Endothelial cell of umbilical vein (primary cell): ENCODE data around the gene HECW1. TPM values are rescaled to one million over a fixed set of nuclear protein-coding genes. Genes with fewer than 3 reads are reported as not detected.

Experiments used
- BruUV-seq: library from RNA; stranded (reverse); fragments of 400-500 nt; replicated peaks from 2 replicates; lab custom pipeline; 2021; lab: Mats Ljungman, UMichigan
- CTCF ChIA-PET: fragments of 300-600, 350-600 bp; sonication (Branson Sonifier 250); formaldehyde crosslinking; loops from one replicate; lab custom pipeline; 2021; ENCODE audit warnings: antibody characterized with exemption, inconsistent platforms; lab: Charles Lee
- POLR2A ChIA-PET: fragments of 300-600, 350-600 bp; sonication (Branson Sonifier 250); formaldehyde crosslinking; loops from one replicate; lab custom pipeline; 2021; ENCODE audit warnings: antibody characterized with exemption, inconsistent platforms; lab: Charles Lee
- DNase-seq: peaks from one replicate; pipeline ENCODE4 v3.0.0-alpha.2; 2011; ENCODE audit warnings: low read depth, low spot score
- FAIRE-seq: peaks from 2 replicates; lab custom pipeline; 2011; peaks lifted over from hg19 to GRCh38; lab: Jason Lieb, UNC
- H2AFZ ChIP-seq: 2 replicates; pipeline ENCODE4 v1.6.0; 2012; ENCODE audit warnings: low read depth, low read length, control low read depth, inconsistent platforms
- H3K27ac ChIP-seq: 2 replicates; pipeline ENCODE4 v1.5.1; 2011; ENCODE audit warnings: low read depth, mild to moderate bottlenecking, control low read depth, low read length, moderate library complexity; ENCODE audit not compliant: insufficient read depth
- H3K27me3 ChIP-seq, 2 experiments: 2 replicates each; pipeline versions ENCODE4 v1.6.0 to v1.6.1; 2011; ENCODE audit warnings: low read length in 2 of 2, mixed read lengths in 1 of 2; ENCODE audit not compliant: control insufficient read depth in 2 of 2, insufficient read depth in 2 of 2
- H3K36me3 ChIP-seq, 2 experiments: 2 replicates in 1 of 2; 3 replicates in 1 of 2; pipeline ENCODE4 v1.5.1; 2011; ENCODE audit warnings: low read length in 2 of 2, mild to moderate bottlenecking in 1 of 2, moderate library complexity in 1 of 2; ENCODE audit not compliant: control insufficient read depth in 2 of 2, insufficient read depth in 2 of 2; ENCODE audit errors: extremely low read depth in 1 of 2
- H3K4me1 ChIP-seq: 3 replicates; pipeline ENCODE4 v1.5.1; 2011; ENCODE audit warnings: mild to moderate bottlenecking, low read length; ENCODE audit not compliant: control insufficient read depth, insufficient read depth; ENCODE audit errors: extremely low read depth
- H3K4me2 ChIP-seq: 2 replicates; pipeline ENCODE4 v1.6.1; 2011; ENCODE audit warnings: low read length, control low read depth, mixed read lengths; ENCODE audit not compliant: insufficient read depth
- H3K4me3 ChIP-seq, 3 experiments: fragments of 200-600 bp in 1 of 3; sonication (generic), shearing (Covaris generic) in 1 of 3; replicated peaks in 1 of 3; 2 replicates each; pipeline ENCODE4 v1.5.1; 2011 to 2016; ENCODE audit warnings: control low read depth in 3 of 3, low read length in 3 of 3, mild to moderate bottlenecking in 2 of 3, inconsistent platforms in 1 of 3, low read depth in 1 of 3, moderate library complexity in 1 of 3; ENCODE audit not compliant: insufficient read depth in 1 of 3
- H3K79me2 ChIP-seq: 2 replicates; pipeline ENCODE4 v1.6.0; 2012; ENCODE audit warnings: low read length, inconsistent platforms; ENCODE audit not compliant: control insufficient read depth, insufficient read depth
- H3K9ac ChIP-seq: replicated peaks from 2 replicates; pipeline ENCODE3; 2011; ENCODE audit warnings: low read length, control low read depth; ENCODE audit not compliant: insufficient read depth; ENCODE audit errors: extremely low read depth
- H3K9me1 ChIP-seq: replicated peaks from 3 replicates; pipeline ENCODE4 v1.6.0; 2011; ENCODE audit warnings: mild to moderate bottlenecking, low read length; ENCODE audit not compliant: control insufficient read depth, insufficient read depth; ENCODE audit errors: extremely low read depth
- H3K9me3 ChIP-seq: replicated peaks from 2 replicates; pipeline ENCODE4 v1.5.1; 2012; ENCODE audit warnings: low read length, inconsistent platforms; ENCODE audit not compliant: control insufficient read depth, insufficient read depth
- H4K20me1 ChIP-seq: replicated peaks from 2 replicates; pipeline ENCODE3; 2011; ENCODE audit warnings: mild to moderate bottlenecking, low read length; ENCODE audit not compliant: control insufficient read depth, insufficient read depth; ENCODE audit errors: extremely low read depth
- EZH2 ChIP-seq: IDR thresholded peaks from 2 replicates; pipeline ENCODE4 v1.6.1; 2012; ENCODE audit warnings: borderline replicate concordance, low read depth, mild to moderate bottlenecking, moderate library complexity, low read length, inconsistent platforms; ENCODE audit not compliant: severe bottlenecking
- FOS ChIP-seq: IDR thresholded peaks from 2 replicates; pipeline ENCODE4 v1.6.1; 2011; ENCODE audit warnings: mild to moderate bottlenecking, low read length, moderate library complexity, borderline replicate concordance; ENCODE audit not compliant: insufficient read depth
- GATA2 ChIP-seq: IDR thresholded peaks from 2 replicates; pipeline ENCODE4 v1.7.0; 2011; ENCODE audit warnings: low read depth, mild to moderate bottlenecking, moderate library complexity, mixed read lengths, low read length; ENCODE audit not compliant: insufficient read length, insufficient read depth
- JUN ChIP-seq: IDR thresholded peaks from 2 replicates; pipeline ENCODE4 v1.6.1; 2011; ENCODE audit warnings: borderline replicate concordance, low read depth; ENCODE audit not compliant: insufficient read length, insufficient read depth
- MYC ChIP-seq: IDR thresholded peaks from one replicate; pipeline ENCODE4 v1.6.1; 2011; ENCODE audit warnings: mild to moderate bottlenecking, low read depth, low read length
- POLR2A ChIP-seq: IDR thresholded peaks from 2 replicates; pipeline ENCODE4 v1.6.1; 2012; ENCODE audit warnings: low read depth, mild to moderate bottlenecking, control low read depth, low read length
- POLR2AphosphoS5 ChIP-seq: IDR thresholded peaks from 2 replicates; pipeline ENCODE4 v1.6.1; 2012; ENCODE audit warnings: low read depth, mild to moderate bottlenecking, control low read depth, low read length, moderate library complexity; ENCODE audit not compliant: insufficient read depth
- dilution Hi-C: fragments of 300-500 bp; cut with MboI; formaldehyde crosslinking; loops from one replicate; pipeline ENCODE4 v1.15.0; 2019; ENCODE audit warnings: low sequenced_read_pairs; ENCODE audit not compliant: extremely low pct_ligation_motif_present
- intact Hi-C: fragments of 100-400 bp; cut with micrococcal nuclease; formaldehyde crosslinking; loops from one replicate; pipeline ENCODE4 v1.10.0; 2022
- polyA plus RNA-seq, 4 experiments: library from polyadenylated mRNA; depleted of rRNA in 3 of 4; stranded (reverse) in 3 of 4; unstranded in 1 of 4; fragments of >200 nt; gene quantifications; 2 replicates each; pipeline versions ENCODE4 v1.2.1 to v1.2.3, GENCODE V29; 2011 to 2012; ENCODE audit warnings: missing spikeins in 1 of 4
- total RNA-seq: library from RNA; stranded (reverse); gene quantifications from 2 replicates; pipeline ENCODE4 v1.2.3, GENCODE V29; 2021
- TF ChIP-seq, protein P1 (sequence below), 2 donors: IDR thresholded peaks; 1 replicate in 1 of 2; 2 replicates in 1 of 2; pipeline ENCODE4 v1.5.1; 2011; ENCODE audit warnings: low read length in 2 of 2, mild to moderate bottlenecking in 2 of 2, moderate library complexity in 2 of 2, control low read depth in 1 of 2, inconsistent platforms in 1 of 2, low read depth in 1 of 2; ENCODE audit not compliant: insufficient read depth in 1 of 2; ENCODE audit errors: extremely low read depth in 1 of 2
- TF ChIP-seq, protein P2 (sequence below): IDR thresholded peaks from 2 replicates; pipeline ENCODE4 v1.6.1; 2011; ENCODE audit not compliant: insufficient read depth, insufficient read length

Gene HECW1
- total and polyA plus RNA-seq, 2 donors (not counting 3 experiments of a cell fraction or from before 2014, with no cell fraction given), result not detected

DNA sequence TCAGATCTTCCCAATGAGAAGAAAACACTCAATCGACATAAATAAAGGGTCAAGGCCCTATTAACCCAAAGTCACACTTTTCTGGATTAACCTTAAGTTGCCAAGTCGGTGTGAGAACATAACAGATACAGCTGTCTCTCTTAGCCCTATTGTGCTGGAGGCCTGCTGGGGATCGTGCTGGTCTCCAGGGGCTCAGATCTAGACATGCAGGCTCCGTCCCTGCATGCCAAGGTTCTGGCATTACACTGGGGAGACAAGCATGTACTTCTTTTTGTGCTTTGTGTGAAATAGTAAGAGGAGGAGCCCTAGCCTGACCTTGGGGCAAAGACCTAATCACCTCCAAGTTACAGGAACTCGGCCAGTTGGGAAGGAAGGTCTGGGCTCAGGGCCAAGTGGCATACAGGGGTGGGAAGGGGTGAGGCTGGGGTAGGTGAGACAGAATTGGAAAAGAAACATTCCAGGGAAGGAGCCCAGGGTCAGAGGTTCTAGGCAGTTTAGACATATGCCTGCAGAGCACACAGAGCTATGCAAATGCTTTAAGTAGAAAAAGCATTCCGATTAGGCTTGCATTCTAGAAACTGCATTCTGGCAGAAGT, 216.4 kb downstream of the HECW1 start:
- no peak for DNase-seq
- Histone ChIP-seq H3K9me3 (no peaks in the 10 kb centered on the region), H3K4me1 (no peaks in the 10 kb centered on the region), H3K27ac (no peak overlapping the region), H3K9ac (no peak overlapping the region), H3K36me3 (no peaks in the 10 kb centered on the region), H3K9me1 (no peaks in the 10 kb centered on the region), H2AFZ (no peak overlapping the region), H4K20me1 (no peaks in the 10 kb centered on the region), H3K27me3 (no peaks in the 10 kb centered on the region), H3K79me2 (no peaks in the 10 kb centered on the region), H3K4me3 (no peak overlapping the region), H3K4me2 (no peak overlapping the region)
- FAIRE-seq, result no peak
- TF ChIP-seq, protein P1, sequence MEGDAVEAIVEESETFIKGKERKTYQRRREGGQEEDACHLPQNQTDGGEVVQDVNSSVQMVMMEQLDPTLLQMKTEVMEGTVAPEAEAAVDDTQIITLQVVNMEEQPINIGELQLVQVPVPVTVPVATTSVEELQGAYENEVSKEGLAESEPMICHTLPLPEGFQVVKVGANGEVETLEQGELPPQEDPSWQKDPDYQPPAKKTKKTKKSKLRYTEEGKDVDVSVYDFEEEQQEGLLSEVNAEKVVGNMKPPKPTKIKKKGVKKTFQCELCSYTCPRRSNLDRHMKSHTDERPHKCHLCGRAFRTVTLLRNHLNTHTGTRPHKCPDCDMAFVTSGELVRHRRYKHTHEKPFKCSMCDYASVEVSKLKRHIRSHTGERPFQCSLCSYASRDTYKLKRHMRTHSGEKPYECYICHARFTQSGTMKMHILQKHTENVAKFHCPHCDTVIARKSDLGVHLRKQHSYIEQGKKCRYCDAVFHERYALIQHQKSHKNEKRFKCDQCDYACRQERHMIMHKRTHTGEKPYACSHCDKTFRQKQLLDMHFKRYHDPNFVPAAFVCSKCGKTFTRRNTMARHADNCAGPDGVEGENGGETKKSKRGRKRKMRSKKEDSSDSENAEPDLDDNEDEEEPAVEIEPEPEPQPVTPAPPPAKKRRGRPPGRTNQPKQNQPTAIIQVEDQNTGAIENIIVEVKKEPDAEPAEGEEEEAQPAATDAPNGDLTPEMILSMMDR (IDR thresholded peaks at IDR 0.05; ENCODE audit: extremely low read depth in 1 of 2, insufficient read depth in 1 of 2, low read depth in 1 of 2, low read length in 2 of 2), result no peak
- BruUV-seq, result no TSS peak
- dilution Hi-C loops (no loop called here), intact Hi-C loops (no loop called here)
- ChIA-PET CTCF (no interaction called here), POLR2A (no interaction called here)

DNA sequence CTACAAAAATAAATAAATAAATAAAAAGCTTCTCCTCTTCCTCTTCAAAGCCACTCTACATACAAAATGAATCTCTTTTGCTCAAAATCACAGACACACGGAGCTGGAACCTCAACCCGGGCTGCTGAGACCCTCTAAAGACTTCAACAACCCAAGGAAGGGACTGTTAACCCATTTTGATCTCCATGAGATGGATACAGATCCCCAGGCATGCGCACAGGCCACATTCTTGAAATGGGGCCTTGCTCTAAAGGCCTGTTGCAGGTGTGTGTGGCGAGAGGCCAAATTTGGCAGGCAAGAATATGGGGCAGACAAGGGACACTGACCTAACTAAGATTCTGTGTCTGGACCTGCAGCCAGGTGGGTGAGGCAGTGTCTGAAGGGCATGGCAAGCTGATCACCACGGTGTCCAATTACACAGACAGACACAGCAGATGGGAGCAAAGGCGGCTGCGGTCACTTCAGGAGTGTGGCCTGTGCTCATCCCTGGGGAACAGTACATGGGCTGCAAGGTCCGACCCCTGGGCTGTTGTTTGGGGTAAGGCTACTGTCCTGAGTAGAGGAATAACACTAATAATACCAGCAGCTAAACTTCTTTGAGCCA, 219.8 kb downstream of the HECW1 start:
- ChIA-PET POLR2A (no interaction called here), CTCF (no interaction called here)
- no peaks in the 10 kb centered on the region for H3K36me3 ChIP-seq
- no peaks in the 10 kb centered on the region for H4K20me1 ChIP-seq
- TF ChIP-seq GATA2 (no peak), POLR2AphosphoS5 (no peak), FOS (no peak), POLR2A (no peak), JUN (no peak), MYC (no peak), EZH2 (no peak)
- TF ChIP-seq, protein P2, sequence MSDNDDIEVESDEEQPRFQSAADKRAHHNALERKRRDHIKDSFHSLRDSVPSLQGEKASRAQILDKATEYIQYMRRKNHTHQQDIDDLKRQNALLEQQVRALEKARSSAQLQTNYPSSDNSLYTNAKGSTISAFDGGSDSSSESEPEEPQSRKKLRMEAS, result no peak
- TF ChIP-seq, protein P1 (IDR thresholded peaks at IDR 0.05; ENCODE audit: extremely low read depth in 1 of 2, insufficient read depth in 1 of 2, low read depth in 1 of 2, low read length in 2 of 2), result no peak
- no peaks in the 10 kb centered on the region for H3K9me1 ChIP-seq
- intact Hi-C loops, result no loop called here
- no peaks in the 10 kb centered on the region for H3K4me1 ChIP-seq
- H2AFZ ChIP-seq, result no peak overlapping the region
- FAIRE-seq, result no peak
- no peaks in the 10 kb centered on the region for H3K9me3 ChIP-seq
- no TSS peak for BruUV-seq
- no peak overlapping the region for H3K4me2 ChIP-seq
- no peak overlapping the region for H3K27ac ChIP-seq
- no peaks in the 10 kb centered on the region for H3K27me3 ChIP-seq
- no peak for DNase-seq
- H3K9ac ChIP-seq, result no peak overlapping the region
- H3K4me3 ChIP-seq, result no peak overlapping the region
- dilution Hi-C loops, result no loop called here
- H3K79me2 ChIP-seq, result no peaks in the 10 kb centered on the region
